Epithelial cell of prostate (primary cell): ENCODE data around the gene HBE1.

Source experiments
- DNase-seq: peaks from one replicate; pipeline ENCODE4 v3.0.0-alpha.2; 2011; ENCODE audit warnings: low read depth, low spot score
- H3K27ac ChIP-seq: fragments of 450-650 bp; 2 replicates; pipeline ENCODE4 v1.5.1; 2017; ENCODE audit warnings: mild to moderate bottlenecking

Gene HBE1

GRCh38 chr11:5238486-5238885, 31.3 kb downstream of the HBE1 start:
- H3K27ac ChIP-seq = no peak overlapping the region
- DNase-seq = no peak

- H3K27ac ChIP-seq = no peak overlapping the region
Measured at GRCh38 chr11:5237420-5237819, 32.3 kb downstream of the HBE1 start.

DNA sequence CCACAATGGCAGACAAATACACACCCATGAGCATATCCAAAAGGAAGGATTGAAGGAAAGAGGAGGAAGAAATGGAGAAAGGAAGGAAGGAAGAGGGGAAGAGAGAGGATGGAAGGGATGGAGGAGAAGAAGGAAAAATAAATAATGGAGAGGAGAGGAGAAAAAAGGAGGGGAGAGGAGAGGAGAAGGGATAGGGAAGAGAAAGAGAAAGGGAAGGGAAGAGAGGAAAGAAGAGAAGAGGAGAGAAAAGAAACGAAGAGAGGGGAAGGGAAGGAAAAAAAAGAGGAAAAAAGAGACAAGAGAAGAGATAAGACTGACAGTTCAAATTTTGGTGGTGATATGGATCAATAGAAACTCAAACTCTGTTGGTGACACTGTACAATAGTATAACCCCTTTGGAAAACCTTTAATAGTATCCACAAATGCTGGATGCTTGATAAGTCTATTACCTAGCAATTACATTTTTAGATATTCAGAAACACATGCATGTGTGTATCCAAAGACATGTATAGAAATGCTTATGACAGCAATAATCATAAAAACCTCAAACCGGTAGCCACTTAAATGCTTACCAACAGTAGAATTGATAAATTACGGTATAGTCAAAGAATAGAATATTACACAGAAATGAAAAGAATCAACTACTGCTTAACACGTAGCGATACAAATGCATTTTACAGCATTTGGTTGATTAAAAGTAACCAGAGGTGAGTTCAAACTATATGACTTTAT, 34.2 kb downstream of the HBE1 start:
- H3K27ac ChIP-seq = no peak overlapping the region
- no peak for DNase-seq

More at GRCh38 chr11:5237420-5237819, 32.3 kb downstream of the HBE1 start:
- DNase-seq = no peak

GRCh38 chr11:5234381-5234834, 35.3 kb downstream of the HBE1 start, which contains the start of gene HBD:
TSS of gene HBD (minus strand) at chr11:5234483. CDS start at chr11:5234433, 50 bp downstream.
- H3K27ac ChIP-seq = no peak within 1 kb of the TSS
- DNase-seq = no peak

DNA sequence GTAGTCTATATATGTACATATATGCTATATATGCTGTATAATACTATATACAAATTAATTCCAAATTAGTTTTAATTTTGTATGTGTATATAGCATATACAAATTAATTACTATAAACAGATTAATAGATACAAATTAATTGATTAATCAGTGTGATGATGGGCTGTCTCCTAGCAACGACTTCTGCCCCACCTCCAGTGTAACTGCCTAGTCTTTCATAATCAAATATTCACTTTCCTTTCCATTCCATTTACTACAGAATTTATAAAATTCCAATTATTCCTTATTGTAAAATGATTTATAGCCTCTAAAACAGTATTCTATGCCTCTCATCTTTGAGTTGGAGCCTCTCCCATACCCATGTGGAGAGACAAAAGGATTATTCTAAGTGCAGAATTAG, 36.4 kb downstream of the HBE1 start:
- no peak overlapping the region for H3K27ac ChIP-seq

GRCh38 chr11:5232821-5233220, 36.9 kb downstream of the HBE1 start:
- DNase-seq = no peak
- H3K27ac ChIP-seq = no peak overlapping the region

More for the DNA sequence above, 36.4 kb downstream of the HBE1 start:
- no peak for DNase-seq

DNA sequence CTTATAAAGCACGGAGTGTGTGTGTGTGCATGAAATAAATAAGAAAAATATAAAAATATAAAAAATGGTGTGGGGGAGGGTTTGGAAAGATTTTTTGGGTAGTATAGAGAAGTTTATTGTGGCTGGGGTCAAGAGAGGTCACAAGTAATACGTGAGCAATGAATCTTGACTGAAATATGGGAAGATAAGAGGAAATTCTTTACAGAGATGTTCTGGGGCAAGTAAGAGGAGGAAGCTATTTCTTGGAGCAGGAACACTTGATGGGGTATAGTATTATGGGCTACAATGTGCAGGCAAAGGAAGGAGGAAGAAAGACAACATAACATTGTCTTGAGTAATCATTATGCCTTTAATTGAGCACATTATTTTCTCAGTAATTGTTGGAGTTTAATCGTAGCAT, 37.6 kb downstream of the HBE1 start:
- no peak for DNase-seq

DNA sequence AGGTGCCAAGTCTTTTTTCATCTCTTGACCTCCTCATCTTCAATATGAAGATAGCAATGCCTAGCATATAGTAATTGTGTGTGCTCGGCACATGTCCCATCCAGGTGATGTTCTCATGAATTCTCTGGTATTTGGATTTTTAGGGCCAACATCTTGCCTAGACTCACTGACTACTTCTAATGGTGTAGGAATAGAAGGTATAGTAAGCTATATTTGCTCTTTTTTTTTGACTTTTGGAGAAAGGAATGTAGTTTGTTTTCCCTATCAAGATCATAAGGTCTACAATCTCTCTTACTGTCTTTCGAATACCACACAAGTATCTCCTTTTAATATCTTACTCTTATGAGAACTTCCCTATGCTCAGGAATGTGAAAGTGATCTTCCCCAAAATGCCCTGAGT, 38.6 kb downstream of the HBE1 start:
- no peak overlapping the region for H3K27ac ChIP-seq
- no peak for DNase-seq

More for the DNA sequence above, 37.6 kb downstream of the HBE1 start:
- H3K27ac ChIP-seq = no peak overlapping the region

GRCh38 chr11:5230266-5230665, 39.5 kb downstream of the HBE1 start:
- DNase-seq = no peak

DNA sequence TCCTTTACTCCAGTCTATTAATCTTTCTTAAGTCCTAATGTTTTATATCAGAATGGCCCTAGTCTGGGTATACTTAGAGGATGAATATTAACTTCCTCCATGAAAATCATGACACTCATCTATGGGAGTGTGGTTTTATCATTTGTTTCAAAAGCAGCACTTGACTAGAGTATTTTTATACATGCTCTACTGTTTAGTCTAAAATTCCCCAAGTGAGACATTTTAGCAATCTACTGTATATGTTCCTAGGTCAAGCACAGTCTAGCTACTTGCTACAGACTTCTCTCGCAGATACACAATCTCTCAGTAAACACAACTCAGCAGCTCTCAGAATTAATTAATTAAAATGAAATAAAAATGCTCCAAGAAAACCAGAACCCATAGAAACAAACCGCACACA, 39.9 kb downstream of the HBE1 start:
- DNase-seq = no peak
- H3K27ac ChIP-seq = no peak overlapping the region

More at GRCh38 chr11:5230266-5230665, 39.5 kb downstream of the HBE1 start:
- H3K27ac ChIP-seq = no peak overlapping the region

DNA sequence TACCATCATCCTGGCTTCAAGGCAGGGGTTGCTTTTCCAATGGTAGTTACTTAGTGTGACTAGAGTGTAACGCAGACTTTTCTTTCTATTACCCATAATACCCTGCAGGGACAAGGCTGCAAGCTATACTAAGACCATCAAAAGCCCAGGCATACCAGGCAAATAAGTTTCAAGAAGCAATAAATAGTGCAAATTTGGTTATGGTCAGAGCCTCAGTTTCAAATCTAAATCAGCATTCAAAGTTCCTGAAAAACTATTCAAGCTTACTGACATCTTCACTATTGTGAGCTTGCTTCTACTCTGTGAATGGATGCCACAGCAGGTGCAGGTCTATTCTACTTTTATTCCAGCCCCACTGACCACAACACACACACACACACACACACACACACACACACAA, 40.4 kb downstream of the HBE1 start:
- DNase-seq = no peak
- H3K27ac ChIP-seq = no peak overlapping the region

DNA sequence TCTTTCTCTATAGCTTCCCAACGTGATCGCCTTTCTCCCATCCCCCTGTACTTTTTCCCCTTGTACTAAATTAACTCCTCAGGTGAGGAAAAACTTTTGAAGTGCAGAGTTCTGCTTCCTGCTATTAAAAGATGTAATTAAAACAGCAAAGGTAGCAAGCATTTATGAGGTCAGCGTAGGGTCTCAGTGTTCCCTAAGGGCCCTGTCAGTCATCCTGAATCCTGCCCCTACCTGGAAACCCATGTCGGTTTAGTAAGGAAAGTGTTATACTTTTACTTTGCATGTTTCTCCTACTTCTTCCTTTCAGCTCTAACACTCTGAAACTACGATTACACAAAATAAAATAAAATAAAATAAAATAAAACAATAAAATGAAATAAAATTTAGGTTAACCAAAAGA, 41.6 kb downstream of the HBE1 start:
- no peak for DNase-seq

DNA sequence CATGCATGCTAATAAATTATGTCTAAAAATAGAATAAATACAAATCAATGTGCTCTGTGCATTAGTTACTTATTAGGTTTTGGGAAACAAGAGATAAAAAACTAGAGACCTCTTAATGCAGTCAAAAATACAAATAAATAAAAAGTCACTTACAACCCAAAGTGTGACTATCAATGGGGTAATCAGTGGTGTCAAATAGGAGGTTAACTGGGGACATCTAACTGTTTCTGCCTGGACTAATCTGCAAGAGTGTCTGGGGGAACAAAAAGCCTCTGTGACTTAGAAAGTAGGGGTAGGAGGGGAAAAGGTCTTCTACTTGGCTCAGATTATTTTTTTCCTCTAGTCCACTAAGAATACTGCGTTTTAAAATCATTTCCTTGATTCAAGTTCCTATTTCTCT, 42.1 kb downstream of the HBE1 start:
- no peak overlapping the region for H3K27ac ChIP-seq
- DNase-seq = no peak

More for the DNA sequence above, 41.6 kb downstream of the HBE1 start:
- no peak overlapping the region for H3K27ac ChIP-seq

- no peak for DNase-seq
- H3K27ac ChIP-seq = no peak within 1 kb of the TSS
Measured at GRCh38 chr11:5226732-5227310, 42.9 kb downstream of the HBE1 start, which contains the start of gene HBB. TSS of gene HBB (minus strand) at chr11:5227071. CDS start at chr11:5227021, 50 bp downstream.

DNA sequence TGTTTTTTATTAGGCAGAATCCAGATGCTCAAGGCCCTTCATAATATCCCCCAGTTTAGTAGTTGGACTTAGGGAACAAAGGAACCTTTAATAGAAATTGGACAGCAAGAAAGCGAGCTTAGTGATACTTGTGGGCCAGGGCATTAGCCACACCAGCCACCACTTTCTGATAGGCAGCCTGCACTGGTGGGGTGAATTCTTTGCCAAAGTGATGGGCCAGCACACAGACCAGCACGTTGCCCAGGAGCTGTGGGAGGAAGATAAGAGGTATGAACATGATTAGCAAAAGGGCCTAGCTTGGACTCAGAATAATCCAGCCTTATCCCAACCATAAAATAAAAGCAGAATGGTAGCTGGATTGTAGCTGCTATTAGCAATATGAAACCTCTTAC, 44.3 kb downstream of the HBE1 start:
- no peak overlapping the region for H3K27ac ChIP-seq
- DNase-seq = no peak

DNA sequence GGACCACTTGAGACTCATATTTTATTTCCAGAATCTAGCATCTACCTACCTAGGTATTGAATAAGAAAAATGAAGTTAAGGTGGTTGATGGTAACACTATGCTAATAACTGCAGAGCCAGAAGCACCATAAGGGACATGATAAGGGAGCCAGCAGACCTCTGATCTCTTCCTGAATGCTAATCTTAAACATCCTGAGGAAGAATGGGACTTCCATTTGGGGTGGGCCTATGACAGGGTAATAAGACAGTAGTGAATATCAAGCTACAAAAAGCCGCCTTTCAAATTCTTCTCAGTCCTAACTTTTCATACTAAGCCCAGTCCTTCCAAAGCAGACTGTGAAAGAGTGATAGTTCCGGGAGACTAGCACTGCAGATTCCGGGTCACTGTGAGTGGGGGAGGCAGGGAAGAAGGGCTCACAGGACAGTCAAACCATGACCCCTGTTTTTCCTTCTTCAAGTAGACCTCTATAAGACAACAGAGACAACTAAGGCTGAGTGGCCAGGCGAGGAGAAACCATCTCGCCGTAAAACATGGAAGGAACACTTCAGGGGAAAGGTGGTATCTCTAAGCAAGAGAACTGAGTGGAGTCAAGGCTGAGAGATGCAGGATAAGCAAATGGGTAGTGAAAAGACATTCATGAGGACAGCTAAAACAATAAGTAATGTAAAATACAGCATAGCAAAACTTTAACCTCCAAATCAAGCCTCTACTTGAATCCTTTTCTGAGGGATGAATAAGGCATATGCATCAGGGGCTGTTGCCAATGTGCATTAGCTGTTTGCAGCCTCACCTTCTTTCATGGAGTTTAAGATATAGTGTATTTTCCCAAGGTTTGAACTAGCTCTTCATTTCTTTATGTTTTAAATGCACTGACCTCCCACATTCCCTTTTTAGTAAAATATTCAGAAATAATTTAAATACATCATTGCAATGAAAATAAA, 44.9 kb downstream of the HBE1 start:
- H3K27ac ChIP-seq = no peak overlapping the region
- DNase-seq = no peak

GRCh38 chr11:5223686-5224085, 46.1 kb downstream of the HBE1 start:
- no peak for DNase-seq
- H3K27ac ChIP-seq = no peak overlapping the region

- no peak overlapping the region for H3K27ac ChIP-seq
- DNase-seq = no peak
Measured at GRCh38 chr11:5223146-5223545, 46.6 kb downstream of the HBE1 start.
